ENCODE results near the gene TMEM120A. TPM values are rescaled to one million over a fixed set of nuclear protein-coding genes. Genes with fewer than 3 reads are reported as not detected.

Gene TMEM120A
- polyA plus RNA-seq, 1 of the 3 experiments (the other 2 are of a cell fraction), result 59.8 TPM

DNA sequence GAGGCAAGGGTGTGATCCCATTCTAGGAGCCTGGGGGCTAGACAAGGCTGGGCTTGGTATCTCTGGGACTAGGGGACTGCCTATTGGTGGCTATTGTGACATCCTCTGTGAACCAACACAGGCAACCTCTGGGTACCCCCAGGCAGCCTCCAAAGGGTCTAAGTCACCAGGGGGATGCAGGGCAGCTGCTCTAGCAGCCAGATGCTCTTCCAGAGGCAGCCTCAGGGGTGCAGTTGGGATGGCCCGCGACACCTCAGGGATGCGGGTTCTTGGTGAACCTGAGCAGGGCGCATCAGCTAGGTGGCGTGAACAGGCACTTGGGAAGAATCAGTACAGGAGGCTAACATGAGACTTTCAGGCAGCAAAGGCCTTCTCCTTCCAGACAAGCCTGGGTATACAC lies 1.6 kb upstream of the TMEM120A start (continued):
- TF ChIP-seq, protein P1, sequence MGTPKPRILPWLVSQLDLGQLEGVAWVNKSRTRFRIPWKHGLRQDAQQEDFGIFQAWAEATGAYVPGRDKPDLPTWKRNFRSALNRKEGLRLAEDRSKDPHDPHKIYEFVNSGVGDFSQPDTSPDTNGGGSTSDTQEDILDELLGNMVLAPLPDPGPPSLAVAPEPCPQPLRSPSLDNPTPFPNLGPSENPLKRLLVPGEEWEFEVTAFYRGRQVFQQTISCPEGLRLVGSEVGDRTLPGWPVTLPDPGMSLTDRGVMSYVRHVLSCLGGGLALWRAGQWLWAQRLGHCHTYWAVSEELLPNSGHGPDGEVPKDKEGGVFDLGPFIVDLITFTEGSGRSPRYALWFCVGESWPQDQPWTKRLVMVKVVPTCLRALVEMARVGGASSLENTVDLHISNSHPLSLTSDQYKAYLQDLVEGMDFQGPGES (IDR thresholded peaks at IDR 0.05; ENCODE audit: low read depth, low read length), result no peak
- TF ChIP-seq CHD2 (IDR thresholded peaks at IDR 0.05; ENCODE audit: low read length, partially characterized antibody) (no peak), TAF1 (IDR thresholded peaks at IDR 0.05; ENCODE audit: borderline replicate concordance, low read depth, low read length) (no peak)

DNA sequence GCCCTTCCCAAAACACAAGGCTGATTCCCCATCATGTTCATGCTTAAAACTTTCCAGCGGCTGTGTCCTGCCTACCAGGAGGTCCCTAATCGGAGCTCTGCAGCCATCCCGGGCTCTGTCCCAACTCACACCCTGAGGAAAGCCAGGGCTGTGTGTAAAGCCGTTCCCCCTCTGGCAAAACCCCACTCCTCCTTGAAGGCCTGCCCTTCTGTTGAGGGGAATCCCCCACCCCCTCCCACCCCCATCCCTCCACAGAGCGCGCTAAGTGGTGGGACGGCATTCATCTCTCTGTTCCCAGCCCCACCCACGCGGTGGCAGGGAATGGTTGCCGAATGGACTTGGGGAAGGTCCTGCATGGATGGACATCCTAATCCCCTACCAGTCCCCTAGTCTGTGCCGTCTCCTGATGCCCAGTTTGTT lies 667 bp upstream of the TMEM120A start:
- POLR2A ChIA-PET, result interaction anchor here (0.6 to 2.3 kb wide), 5 partner anchors 53 to 128 kb away, joined by 3 to 10 read pairs (median 4); partner anchors contain the start of genes MDH2, RHBDD2 and STYXL1
- Histone ChIP-seq H4K20me1 (ENCODE audit: insufficient read depth) (no peaks in the 10 kb centered on the region), H3K4me2 (peak overlapping the region; percentile 100), H3K27ac (ENCODE audit: low read depth in 2 of 2, low read length in 1 of 2) (peak overlapping the region in 1 of 2 experiments; percentile 70; a peak in 2 of 4 replicates), H3K36me3 (replicated peaks in 1 of 2; ENCODE audit: control insufficient read depth in 1 of 2, insufficient read depth in 2 of 2, low read length in 1 of 2) (peaks cover 8 to 14% of the 10 kb centered on the region in 2 experiments), H3K4me1 (ENCODE audit: control insufficient read depth in 1 of 2, insufficient read depth in 2 of 2, low read depth in 1 of 2, low read length in 1 of 2) (peaks cover 6 to 14% of the 10 kb centered on the region in 2 experiments; a peak in 2 of 4 replicates), H3K4me3 (ENCODE audit: low read depth in 2 of 2, low read length in 1 of 2) (peak overlapping the region; percentile 69 to 84), H3K9ac (peak overlapping the region; percentile 32; the same call in 1 of the 2 replicates), H3K27me3 (ENCODE audit: insufficient read depth) (no peaks in the 10 kb centered on the region), H3F3A (replicated peaks; ENCODE audit: insufficient read depth) (peaks cover 10% of the 10 kb centered on the region), H2AFZ (ENCODE audit: low read depth) (peak overlapping the region; percentile 72), H3K79me2 (ENCODE audit: insufficient read depth) (0 out of 2 replicates have a peak, but pooled peaks cover 5% of the 10 kb centered on the region), H3K9me2 (no peaks in the 10 kb centered on the region), H3K9me3 (no peaks in the 10 kb centered on the region)
- CTCF ChIA-PET, result interaction anchor here (1.0 to 9.4 kb wide), 5 partner anchors 16 to 129 kb away, joined by 3 to 56 read pairs (median 4); no protein-coding TSS in a partner anchor
- TF ChIP-seq FOSL2 (IDR thresholded peaks at IDR 0.05; ENCODE audit: borderline replicate concordance, low read depth), result no peak
- no peak for TF ChIP-seq NFIC (IDR thresholded peaks at IDR 0.05; ENCODE audit: borderline replicate concordance)
- no peak for TF ChIP-seq RFX5 (IDR thresholded peaks at IDR 0.05; ENCODE audit: low read length)
- 76% methylated on average over 11 of the region's 11 CpGs for WGBS (ENCODE audit: low lambda C conversion rate)
- peak; percentile 55 for DNase-seq

GRCh38 chr7:75993689-75994387 lies 557 bp downstream of the TMEM120A start:
- no peaks in the 10 kb centered on the region for H4K20me1 ChIP-seq (ENCODE audit: insufficient read depth)
- H3K27ac ChIP-seq (ENCODE audit: low read depth in 2 of 2, low read length in 1 of 2), result peak overlapping the region; percentile 40 to 84; a peak in 3 of 4 replicates
- H3K79me2 ChIP-seq (ENCODE audit: insufficient read depth), result 0 out of 2 replicates have a peak, but pooled peaks cover 5% of the 10 kb centered on the region
- CTCF ChIA-PET, result interaction anchor here (0.9 to 9.4 kb wide), 6 partner anchors 24 to 128 kb away, joined by 3 to 56 read pairs (median 4); no protein-coding TSS in a partner anchor
- H3K9me2 ChIP-seq, result no peaks in the 10 kb centered on the region
- peaks cover 10% of the 10 kb centered on the region for H3F3A ChIP-seq (replicated peaks; ENCODE audit: insufficient read depth)
- H2AFZ ChIP-seq (ENCODE audit: low read depth), result peak overlapping the region; percentile 73
- peaks cover 6 to 25% of the 10 kb centered on the region in 2 experiments; a peak in 2 of 4 replicates for H3K4me1 ChIP-seq (ENCODE audit: control insufficient read depth in 1 of 2, insufficient read depth in 2 of 2, low read depth in 1 of 2, low read length in 1 of 2)
- H3K27me3 ChIP-seq (ENCODE audit: insufficient read depth), result no peaks in the 10 kb centered on the region
- peak overlapping the region; percentile 100 for H3K4me2 ChIP-seq
- no peaks in the 10 kb centered on the region for H3K9me3 ChIP-seq
- peaks cover 8 to 14% of the 10 kb centered on the region in 2 experiments for H3K36me3 ChIP-seq (replicated peaks in 1 of 2; ENCODE audit: control insufficient read depth in 1 of 2, insufficient read depth in 2 of 2, low read length in 1 of 2)
- WGBS (ENCODE audit: low lambda C conversion rate), result 2% methylated on average over 17 of the region's 40 CpGs
- peak overlapping the region; percentile 68 for H3K9ac ChIP-seq
- H3K4me3 ChIP-seq (ENCODE audit: low read depth in 2 of 2, low read length in 1 of 2), result peak overlapping the region; percentile 69 to 84
- peak; percentile 96 for DNase-seq
- POLR2A ChIA-PET, result interaction anchor here (0.6 to 2.4 kb wide), 7 partner anchors 10 to 116 kb away, joined by 3 to 10 read pairs (median 4); partner anchors contain the start of genes MDH2, RHBDD2 and STYXL1
- TF ChIP-seq RAD21 (IDR thresholded peaks at IDR 0.05; ENCODE audit: low read length), result 0 out of 2 replicates have a peak, but pooled peaks have one; percentile 8
- peak; percentile 99 for TF ChIP-seq MXI1 (IDR thresholded peaks at IDR 0.05; ENCODE audit: low read depth, low read length)
- TF ChIP-seq, protein P2, sequence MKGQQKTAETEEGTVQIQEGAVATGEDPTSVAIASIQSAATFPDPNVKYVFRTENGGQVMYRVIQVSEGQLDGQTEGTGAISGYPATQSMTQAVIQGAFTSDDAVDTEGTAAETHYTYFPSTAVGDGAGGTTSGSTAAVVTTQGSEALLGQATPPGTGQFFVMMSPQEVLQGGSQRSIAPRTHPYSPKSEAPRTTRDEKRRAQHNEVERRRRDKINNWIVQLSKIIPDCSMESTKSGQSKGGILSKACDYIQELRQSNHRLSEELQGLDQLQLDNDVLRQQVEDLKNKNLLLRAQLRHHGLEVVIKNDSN (IDR thresholded peaks at IDR 0.05; ENCODE audit: borderline replicate concordance, low read depth), result peak; percentile 74; the same call in 1 of the 2 replicates
- no peak for TF ChIP-seq FOXJ3 (CRISPR knock-in tag; IDR thresholded peaks at IDR 0.05)
- TF ChIP-seq PBX3 (IDR thresholded peaks at IDR 0.05), result 0 out of 2 replicates have a peak, but pooled peaks have one; percentile 1
- no peak for TF ChIP-seq RFX5 (IDR thresholded peaks at IDR 0.05; ENCODE audit: low read length)
- no peak for TF ChIP-seq RXRA (IDR thresholded peaks at IDR 0.05; ENCODE audit: borderline replicate concordance, low read depth)
- TF ChIP-seq TAF1 (IDR thresholded peaks at IDR 0.05; ENCODE audit: borderline replicate concordance, low read depth, low read length), result 0 out of 2 replicates have a peak, but pooled peaks have one; percentile 23
- no peak for TF ChIP-seq FOXM1 (IDR thresholded peaks at IDR 0.05; ENCODE audit: low read depth)
- TF ChIP-seq EZH2phosphoT487 (IDR thresholded peaks at IDR 0.05; ENCODE audit: borderline replicate concordance, low read depth), result no peak
- TF ChIP-seq CHD2 (IDR thresholded peaks at IDR 0.05; ENCODE audit: low read length, partially characterized antibody), result no peak
- TF ChIP-seq POLR2AphosphoS5 (IDR thresholded peaks at IDR 0.05; ENCODE audit: low read depth, low read length), result 0 out of 2 replicates have a peak, but pooled peaks have one; percentile 16
- no peak for TF ChIP-seq GABPA (IDR thresholded peaks at IDR 0.05; ENCODE audit: low read depth)
- peak; percentile 18; the same call in 1 of the 2 replicates for TF ChIP-seq RCOR1 (IDR thresholded peaks at IDR 0.05; ENCODE audit: low read length)
- peak; percentile 63; the same call in 1 of the 2 replicates for TF ChIP-seq USF2 (IDR thresholded peaks at IDR 0.05; ENCODE audit: borderline replicate concordance, low read depth, low read length)

All from SK-N-SH (cell line).